HepG2 (cell line): ENCODE results near the gene MEX3A. TPM values are rescaled to one million over a fixed set of nuclear protein-coding genes. Genes with fewer than 3 reads are reported as not detected.

Experiments
- ATF7-NPFF ChIP-seq: sonication (generic); formaldehyde crosslinking; IDR thresholded peaks from 2 replicates; pipeline ENCODE4 v1.8.1; 2023; ENCODE audit warnings: mild to moderate bottlenecking, low read depth, missing genetic modification reagents, moderate library complexity
- CAMTA2 ChIP-seq: sonication (generic); formaldehyde crosslinking; IDR thresholded peaks from 2 replicates; pipeline ENCODE4 v1.4.0; 2020; ENCODE audit warnings: mild to moderate bottlenecking, missing genetic modification reagents, borderline replicate concordance
- EP300 ChIP-seq, 3 experiments: sonication (generic) in 1 of 3; formaldehyde crosslinking in 1 of 3; IDR thresholded peaks; 2 replicates each; pipeline versions ENCODE4 v1.5.1 to v1.6.1; 2011 to 2020; ENCODE audit warnings: low read depth in 2 of 3, low read length in 2 of 3, borderline replicate concordance in 1 of 3, improper control_type of control experiment in 1 of 3, mild to moderate bottlenecking in 1 of 3, missing genetic modification reagents in 1 of 3, moderate library complexity in 1 of 3
- FOXA1 ChIP-seq, 2 experiments: fragments of 450-650 bp in 1 of 2; sonication (generic) in 1 of 2; formaldehyde crosslinking in 1 of 2; IDR thresholded peaks; 2 replicates each; pipeline versions ENCODE4 v1.4.0 to v1.6.1; 2016 to 2020; ENCODE audit warnings: missing genetic modification reagents in 1 of 2
- KMT2B ChIP-seq: IDR thresholded peaks from 2 replicates; pipeline ENCODE4 v1.6.1; 2016; ENCODE audit warnings: missing genetic modification reagents, missing compliant biosample characterization
- NR0B2 ChIP-seq: sonication (generic); formaldehyde crosslinking; IDR thresholded peaks from 2 replicates; pipeline ENCODE4 v1.4.0; 2020; ENCODE audit warnings: mild to moderate bottlenecking, missing genetic modification reagents
- PHB2 ChIP-seq: fragments of 450-650 bp; IDR thresholded peaks from 2 replicates; pipeline ENCODE4 v1.6.1; 2018; ENCODE audit not compliant: partially characterized antibody
- PHF21A ChIP-seq: sonication (generic); formaldehyde crosslinking; IDR thresholded peaks from 2 replicates; pipeline ENCODE4 v1.5.0; 2020; ENCODE audit warnings: mild to moderate bottlenecking, missing genetic modification reagents
- RFX5 ChIP-seq: IDR thresholded peaks from 2 replicates; pipeline ENCODE4 v1.6.1; 2011; ENCODE audit warnings: low read depth, low read length, improper control_type of control experiment
- ZBTB49 ChIP-seq: sonication (generic); formaldehyde crosslinking; IDR thresholded peaks from 2 replicates; pipeline ENCODE4 v1.4.0; 2020; ENCODE audit warnings: missing genetic modification reagents, borderline replicate concordance
- ZNF232 ChIP-seq: sonication (generic); formaldehyde crosslinking; IDR thresholded peaks from 2 replicates; pipeline ENCODE4 v1.4.0; 2020; ENCODE audit warnings: missing genetic modification reagents, borderline replicate concordance
- polyA plus RNA-seq, 8 experiments: library from polyadenylated mRNA; depleted of rRNA in 3 of 8; stranded (reverse) in 7 of 8; unstranded in 1 of 8; fragments of >200 nt; fragmentation: Illumina TruSeq in 4 of 8; extraction: Trizol in 4 of 8; gene quantifications; 2 replicates each; pipeline versions ENCODE4 v1.2.1 to v1.2.3, GENCODE V29; 2011 to 2016; ENCODE audit warnings: low read depth in 4 of 8, missing spikeins in 1 of 8, mixed read lengths in 1 of 8; ENCODE audit not compliant: insufficient read depth in 1 of 8
- total RNA-seq, 5 experiments: library from RNA; depleted of rRNA; stranded (reverse); fragments of >200 nt; fragmentation: Illumina TruSeq; extraction: Trizol; gene quantifications; 2 replicates each; pipeline ENCODE4 v1.2.3, GENCODE V29; 2016; ENCODE audit warnings: low read depth in 1 of 5
- TF ChIP-seq, protein P1 (sequence below): sonication (generic); formaldehyde crosslinking; IDR thresholded peaks from 2 replicates; pipeline ENCODE4 v1.9.0; 2021; ENCODE audit warnings: mild to moderate bottlenecking, missing genetic modification reagents
- TF ChIP-seq, protein P2 (sequence below): sonication (generic); formaldehyde crosslinking; IDR thresholded peaks from 2 replicates; pipeline ENCODE4 v1.4.0; 2020; ENCODE audit warnings: mild to moderate bottlenecking, missing genetic modification reagents
- TF ChIP-seq, protein P3 (sequence below): sonication (generic); formaldehyde crosslinking; IDR thresholded peaks from 2 replicates; pipeline ENCODE4 v1.4.0; 2020; ENCODE audit warnings: missing genetic modification reagents

Gene MEX3A
- total and polyA plus RNA-seq, 2 of the 13 experiments (the other 11 are each of a cell fraction or from before 2014, with no cell fraction given): 7.6 to 9.1 TPM

- TF ChIP-seq, protein P1, sequence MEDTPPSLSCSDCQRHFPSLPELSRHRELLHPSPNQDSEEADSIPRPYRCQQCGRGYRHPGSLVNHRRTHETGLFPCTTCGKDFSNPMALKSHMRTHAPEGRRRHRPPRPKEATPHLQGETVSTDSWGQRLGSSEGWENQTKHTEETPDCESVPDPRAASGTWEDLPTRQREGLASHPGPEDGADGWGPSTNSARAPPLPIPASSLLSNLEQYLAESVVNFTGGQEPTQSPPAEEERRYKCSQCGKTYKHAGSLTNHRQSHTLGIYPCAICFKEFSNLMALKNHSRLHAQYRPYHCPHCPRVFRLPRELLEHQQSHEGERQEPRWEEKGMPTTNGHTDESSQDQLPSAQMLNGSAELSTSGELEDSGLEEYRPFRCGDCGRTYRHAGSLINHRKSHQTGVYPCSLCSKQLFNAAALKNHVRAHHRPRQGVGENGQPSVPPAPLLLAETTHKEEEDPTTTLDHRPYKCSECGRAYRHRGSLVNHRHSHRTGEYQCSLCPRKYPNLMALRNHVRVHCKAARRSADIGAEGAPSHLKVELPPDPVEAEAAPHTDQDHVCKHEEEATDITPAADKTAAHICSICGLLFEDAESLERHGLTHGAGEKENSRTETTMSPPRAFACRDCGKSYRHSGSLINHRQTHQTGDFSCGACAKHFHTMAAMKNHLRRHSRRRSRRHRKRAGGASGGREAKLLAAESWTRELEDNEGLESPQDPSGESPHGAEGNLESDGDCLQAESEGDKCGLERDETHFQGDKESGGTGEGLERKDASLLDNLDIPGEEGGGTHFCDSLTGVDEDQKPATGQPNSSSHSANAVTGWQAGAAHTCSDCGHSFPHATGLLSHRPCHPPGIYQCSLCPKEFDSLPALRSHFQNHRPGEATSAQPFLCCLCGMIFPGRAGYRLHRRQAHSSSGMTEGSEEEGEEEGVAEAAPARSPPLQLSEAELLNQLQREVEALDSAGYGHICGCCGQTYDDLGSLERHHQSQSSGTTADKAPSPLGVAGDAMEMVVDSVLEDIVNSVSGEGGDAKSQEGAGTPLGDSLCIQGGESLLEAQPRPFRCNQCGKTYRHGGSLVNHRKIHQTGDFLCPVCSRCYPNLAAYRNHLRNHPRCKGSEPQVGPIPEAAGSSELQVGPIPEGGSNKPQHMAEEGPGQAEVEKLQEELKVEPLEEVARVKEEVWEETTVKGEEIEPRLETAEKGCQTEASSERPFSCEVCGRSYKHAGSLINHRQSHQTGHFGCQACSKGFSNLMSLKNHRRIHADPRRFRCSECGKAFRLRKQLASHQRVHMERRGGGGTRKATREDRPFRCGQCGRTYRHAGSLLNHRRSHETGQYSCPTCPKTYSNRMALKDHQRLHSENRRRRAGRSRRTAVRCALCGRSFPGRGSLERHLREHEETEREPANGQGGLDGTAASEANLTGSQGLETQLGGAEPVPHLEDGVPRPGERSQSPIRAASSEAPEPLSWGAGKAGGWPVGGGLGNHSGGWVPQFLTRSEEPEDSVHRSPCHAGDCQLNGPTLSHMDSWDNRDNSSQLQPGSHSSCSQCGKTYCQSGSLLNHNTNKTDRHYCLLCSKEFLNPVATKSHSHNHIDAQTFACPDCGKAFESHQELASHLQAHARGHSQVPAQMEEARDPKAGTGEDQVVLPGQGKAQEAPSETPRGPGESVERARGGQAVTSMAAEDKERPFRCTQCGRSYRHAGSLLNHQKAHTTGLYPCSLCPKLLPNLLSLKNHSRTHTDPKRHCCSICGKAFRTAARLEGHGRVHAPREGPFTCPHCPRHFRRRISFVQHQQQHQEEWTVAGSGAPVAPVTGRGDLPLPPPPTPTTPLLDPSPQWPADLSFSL (CRISPR knock-in tag): no peak
- 0 out of 2 replicates have a peak, but pooled peaks have one; percentile 41 for TF ChIP-seq ATF7-NPFF
- no peak for TF ChIP-seq ZBTB49 (CRISPR knock-in tag)
- no peak for TF ChIP-seq ZNF232 (CRISPR knock-in tag)
- peak; percentile 12; the same call in 1 of the 2 replicates for TF ChIP-seq NR0B2
- TF ChIP-seq KMT2B: no peak; the same call in 1 of the 2 replicates
- no peak for TF ChIP-seq PHB2
- TF ChIP-seq EP300 (IDR thresholded peaks at IDR 0.05; ENCODE audit: low read depth in 2 of 2, low read length in 2 of 2): peak; percentile 81 to 90; a peak in 3 of 4 replicates
- peak; percentile 90 for TF ChIP-seq EP300 (CRISPR knock-in tag; IDR thresholded peaks at IDR 0.05; ENCODE audit: borderline replicate concordance)
- no peak for TF ChIP-seq FOXA1 (IDR thresholded peaks at IDR 0.05)
- peak; percentile 33; the same call in 1 of the 2 replicates for TF ChIP-seq FOXA1 (CRISPR knock-in tag; IDR thresholded peaks at IDR 0.05)
- no peak for TF ChIP-seq CAMTA2
- TF ChIP-seq, protein P2, sequence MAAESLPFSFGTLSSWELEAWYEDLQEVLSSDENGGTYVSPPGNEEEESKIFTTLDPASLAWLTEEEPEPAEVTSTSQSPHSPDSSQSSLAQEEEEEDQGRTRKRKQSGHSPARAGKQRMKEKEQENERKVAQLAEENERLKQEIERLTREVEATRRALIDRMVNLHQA (CRISPR knock-in tag): no peak
- TF ChIP-seq PHF21A (CRISPR knock-in tag): peak; percentile 86
- no peak for TF ChIP-seq RFX5
- TF ChIP-seq, protein P3, sequence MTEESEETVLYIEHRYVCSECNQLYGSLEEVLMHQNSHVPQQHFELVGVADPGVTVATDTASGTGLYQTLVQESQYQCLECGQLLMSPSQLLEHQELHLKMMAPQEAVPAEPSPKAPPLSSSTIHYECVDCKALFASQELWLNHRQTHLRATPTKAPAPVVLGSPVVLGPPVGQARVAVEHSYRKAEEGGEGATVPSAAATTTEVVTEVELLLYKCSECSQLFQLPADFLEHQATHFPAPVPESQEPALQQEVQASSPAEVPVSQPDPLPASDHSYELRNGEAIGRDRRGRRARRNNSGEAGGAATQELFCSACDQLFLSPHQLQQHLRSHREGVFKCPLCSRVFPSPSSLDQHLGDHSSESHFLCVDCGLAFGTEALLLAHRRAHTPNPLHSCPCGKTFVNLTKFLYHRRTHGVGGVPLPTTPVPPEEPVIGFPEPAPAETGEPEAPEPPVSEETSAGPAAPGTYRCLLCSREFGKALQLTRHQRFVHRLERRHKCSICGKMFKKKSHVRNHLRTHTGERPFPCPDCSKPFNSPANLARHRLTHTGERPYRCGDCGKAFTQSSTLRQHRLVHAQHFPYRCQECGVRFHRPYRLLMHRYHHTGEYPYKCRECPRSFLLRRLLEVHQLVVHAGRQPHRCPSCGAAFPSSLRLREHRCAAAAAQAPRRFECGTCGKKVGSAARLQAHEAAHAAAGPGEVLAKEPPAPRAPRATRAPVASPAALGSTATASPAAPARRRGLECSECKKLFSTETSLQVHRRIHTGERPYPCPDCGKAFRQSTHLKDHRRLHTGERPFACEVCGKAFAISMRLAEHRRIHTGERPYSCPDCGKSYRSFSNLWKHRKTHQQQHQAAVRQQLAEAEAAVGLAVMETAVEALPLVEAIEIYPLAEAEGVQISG (CRISPR knock-in tag): peak; percentile 73; the same call in 1 of the 2 replicates
These were observed 47.7 kb upstream of the MEX3A start (continued) for GRCh38 chr1:156129687-156130577.
